Hepatocyte (in vitro differentiated cells): Measurements from ENCODE around the gene ST8SIA6. TPM values are rescaled to one million over a fixed set of nuclear protein-coding genes. Genes with fewer than 3 reads are reported as not detected.

Source experiments
- DNase-seq: peaks from one replicate; pipeline ENCODE4 v3.0.0-alpha.2; 2016; ENCODE audit warnings: low spot score
- H2AFZ ChIP-seq: fragments of 200-600 bp; sonication (generic); 2 replicates; pipeline ENCODE4 v1.6.0; 2016; ENCODE audit warnings: antibody characterized with exemption, mild to moderate bottlenecking
- H3K27ac ChIP-seq: fragments of 200-600 bp; sonication (generic); 2 replicates; pipeline ENCODE4 v1.5.1; 2016; ENCODE audit warnings: mild to moderate bottlenecking
- H3K27me3 ChIP-seq: fragments of 200-600 bp; sonication (generic); 2 replicates; pipeline ENCODE4 v1.6.1; 2016
- H3K36me3 ChIP-seq: fragments of 200-600 bp; sonication (generic); replicated peaks from 2 replicates; pipeline ENCODE4 v1.5.1; 2016; ENCODE audit warnings: low read depth; ENCODE audit not compliant: insufficient read depth
- H3K4me1 ChIP-seq: fragments of 200-600 bp; sonication (generic); 2 replicates; pipeline ENCODE4 v1.5.1; 2016; ENCODE audit warnings: mild to moderate bottlenecking, moderate library complexity; ENCODE audit not compliant: insufficient read depth
- H3K4me2 ChIP-seq: fragments of 200-600 bp; sonication (generic); 2 replicates; pipeline ENCODE4 v1.6.0; 2016
- H3K4me3 ChIP-seq: fragments of 200-600 bp; sonication (generic); 2 replicates; pipeline ENCODE4 v1.5.1; 2016; ENCODE audit warnings: mild to moderate bottlenecking
- H3K79me2 ChIP-seq: fragments of 200-600 bp; sonication (generic); 2 replicates; pipeline ENCODE4 v1.6.0; 2017; ENCODE audit warnings: mild to moderate bottlenecking
- H3K9me2 ChIP-seq: fragments of 200-600 bp; sonication (generic); replicated peaks from 2 replicates; pipeline ENCODE4 v1.6.0; 2017; ENCODE audit warnings: mild to moderate bottlenecking; ENCODE audit not compliant: insufficient read depth
- H3K9me3 ChIP-seq: fragments of 200-600 bp; sonication (generic); 2 replicates; pipeline ENCODE4 v1.5.1; 2016; ENCODE audit warnings: low read depth, mild to moderate bottlenecking
- H4K20me1 ChIP-seq: fragments of 200-600 bp; sonication (generic); 2 replicates; pipeline ENCODE4 v1.6.0; 2016; ENCODE audit warnings: mild to moderate bottlenecking; ENCODE audit not compliant: insufficient read depth, poor library complexity, severe bottlenecking
- CTCF ChIP-seq: fragments of 200-600 bp; sonication (generic); IDR thresholded peaks from 2 replicates; pipeline ENCODE4 v1.5.1; 2016; ENCODE audit warnings: antibody characterized with exemption, mild to moderate bottlenecking; ENCODE audit not compliant: poor library complexity
- EZH2 ChIP-seq: fragments of 200-600 bp; sonication (generic); IDR thresholded peaks from 2 replicates; pipeline ENCODE4 v1.6.1; 2016; ENCODE audit warnings: antibody characterized with exemption, mild to moderate bottlenecking, borderline replicate concordance
- EZH2phosphoT487 ChIP-seq: fragments of 200-600 bp; sonication (generic); IDR thresholded peaks from one replicate; pipeline ENCODE4 v1.6.1; 2018; ENCODE audit warnings: antibody characterized with exemption, mild to moderate bottlenecking, low read depth, moderate library complexity; ENCODE audit not compliant: unreplicated experiment, severe bottlenecking
- WGBS: methylation state at CpG from one replicate; pipeline ENCODE4 v1.1.6; 2016; ENCODE audit warnings: low lambda C conversion rate; ENCODE audit errors: missing lambda C conversion rate; 5-methylcytosine and 5-hydroxymethylcytosine counted together
- polyA plus RNA-seq: library from polyadenylated mRNA; unstranded; fragments of >200 nt; fragmentation: Nextera tagmentation; extraction: Ambion mirVana; gene quantifications from 2 replicates; pipeline ENCODE4 v1.2.1, GENCODE V29; 2016
- total RNA-seq: library from RNA; depleted of rRNA; stranded (reverse); fragments of >200 nt; gene quantifications from 2 replicates; pipeline ENCODE4 v1.2.3, GENCODE V29; 2014

Gene ST8SIA6
- total and polyA plus RNA-seq, 2 experiments from 2014 or later: 0.10 TPM; not detected in 1

DNA sequence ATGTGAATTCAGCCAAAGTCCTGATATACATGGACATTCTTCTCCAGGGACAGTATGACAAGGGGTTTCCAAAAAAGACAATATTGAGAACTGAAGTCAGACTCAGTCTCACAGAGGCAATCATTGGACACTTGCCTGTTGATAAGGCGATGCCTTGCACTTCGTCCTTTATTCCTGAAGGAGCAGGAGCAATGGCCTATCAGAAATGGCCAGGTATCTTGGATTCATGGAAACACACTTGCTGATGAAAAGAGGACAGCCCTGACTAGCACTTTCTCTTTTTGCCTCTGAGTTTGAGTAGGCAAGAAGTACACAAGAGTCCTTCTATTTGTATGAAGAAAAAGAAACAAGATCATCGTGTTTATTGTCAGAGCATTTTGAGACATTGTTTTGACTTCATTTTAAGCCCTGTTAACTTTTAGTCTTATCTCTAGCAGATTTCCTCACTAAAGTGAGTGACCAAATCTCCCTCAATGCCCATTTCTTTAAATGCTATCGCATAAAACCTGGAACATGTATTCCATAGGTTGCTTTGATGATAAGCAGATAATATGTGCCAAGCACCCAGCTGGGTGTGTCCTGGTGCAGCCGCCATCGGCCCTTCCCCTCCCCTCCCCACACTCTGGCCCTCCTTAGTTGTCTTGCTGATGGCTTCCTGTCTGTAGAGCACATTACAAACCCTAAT is 26.6 kb downstream of the ST8SIA6 start:
- H3K9me2 ChIP-seq: no peaks in the 10 kb centered on the region
- no peak for TF ChIP-seq EZH2phosphoT487
- no peak for TF ChIP-seq CTCF
- TF ChIP-seq EZH2: no peak
- DNase-seq: no peak
- no peak overlapping the region for H3K27ac ChIP-seq
- H2AFZ ChIP-seq: no peak overlapping the region
- no peak overlapping the region for H3K4me2 ChIP-seq
- H3K79me2 ChIP-seq: no peaks in the 10 kb centered on the region
- H3K9me3 ChIP-seq: no peaks in the 10 kb centered on the region
- 72% methylated on average over 6 of the region's 6 CpGs for WGBS
- no peaks in the 10 kb centered on the region for H3K36me3 ChIP-seq
- H3K4me1 ChIP-seq: no peaks in the 10 kb centered on the region
- no peaks in the 10 kb centered on the region for H3K27me3 ChIP-seq
- H3K4me3 ChIP-seq: no peak overlapping the region
- no peaks in the 10 kb centered on the region for H4K20me1 ChIP-seq

DNA sequence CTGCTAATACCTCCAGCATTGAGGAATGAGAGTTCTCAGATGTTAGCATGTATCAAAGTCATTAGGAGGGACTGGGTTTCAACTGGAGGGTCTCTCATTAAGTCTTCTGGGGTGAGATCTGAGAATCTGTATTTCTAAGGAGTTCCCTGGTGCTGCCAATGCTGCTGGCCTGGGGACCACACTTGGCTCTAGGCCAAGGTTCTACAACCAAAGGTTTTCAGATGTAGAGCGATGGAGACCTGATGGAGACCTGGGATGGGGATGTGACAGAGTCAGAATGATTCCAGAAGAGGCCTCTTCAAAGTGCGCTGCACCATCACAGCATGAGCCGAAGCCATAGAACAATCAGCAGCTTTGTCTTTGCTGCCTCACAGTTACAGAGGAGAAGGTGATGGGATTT is 27.2 kb downstream of the ST8SIA6 start:
- H3K4me2 ChIP-seq: no peak overlapping the region
- DNase-seq: no peak
- H3K9me3 ChIP-seq: no peaks in the 10 kb centered on the region
- no peak overlapping the region for H3K27ac ChIP-seq
- no peaks in the 10 kb centered on the region for H3K79me2 ChIP-seq
- no peaks in the 10 kb centered on the region for H3K9me2 ChIP-seq
- no peak overlapping the region for H2AFZ ChIP-seq
- no peaks in the 10 kb centered on the region for H3K27me3 ChIP-seq
- no peaks in the 10 kb centered on the region for H3K36me3 ChIP-seq
- TF ChIP-seq CTCF (no peak), EZH2 (no peak), EZH2phosphoT487 (no peak)
- H3K4me3 ChIP-seq: no peak overlapping the region
- 100% methylated on average over 3 of the region's 3 CpGs for WGBS
- no peaks in the 10 kb centered on the region for H4K20me1 ChIP-seq
- H3K4me1 ChIP-seq: no peaks in the 10 kb centered on the region

DNA sequence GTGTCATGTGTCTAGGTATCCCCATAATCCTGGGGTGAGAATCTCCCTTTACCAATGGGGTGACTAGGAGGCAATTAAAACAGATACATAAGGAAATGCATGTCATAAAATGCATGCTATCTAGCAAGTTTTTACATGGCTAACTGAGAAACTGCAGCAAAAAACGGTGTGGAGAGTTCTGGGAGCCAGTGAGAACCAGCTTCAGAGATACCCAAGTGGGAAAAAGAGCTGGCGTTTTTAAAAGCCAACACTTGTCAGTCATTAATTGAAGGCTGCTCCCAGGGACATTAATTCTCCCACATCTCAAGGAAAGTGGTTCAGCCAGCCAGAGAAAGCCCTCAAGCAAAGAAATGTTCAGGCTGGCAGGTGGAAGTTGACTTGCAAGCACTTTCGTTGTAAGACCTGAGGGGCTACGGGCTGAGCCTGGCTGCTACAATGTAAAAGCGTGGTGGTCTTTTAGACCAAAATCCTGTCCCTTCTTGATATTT is 28.1 kb downstream of the ST8SIA6 start:
- Histone ChIP-seq H3K79me2 (no peaks in the 10 kb centered on the region), H3K27ac (no peak overlapping the region), H3K4me2 (no peak overlapping the region), H3K4me1 (no peaks in the 10 kb centered on the region), H3K36me3 (no peaks in the 10 kb centered on the region), H3K27me3 (no peaks in the 10 kb centered on the region), H3K9me2 (no peaks in the 10 kb centered on the region), H3K9me3 (no peaks in the 10 kb centered on the region), H4K20me1 (no peaks in the 10 kb centered on the region), H3K4me3 (no peak overlapping the region), H2AFZ (no peak overlapping the region)
- DNase-seq: no peak
- WGBS: 70% methylated on average over 5 of the region's 5 CpGs
- no peak for TF ChIP-seq EZH2
- TF ChIP-seq CTCF: no peak
- no peak for TF ChIP-seq EZH2phosphoT487
